Sigmoid colon (tissue), 7 donors: ENCODE measurements around the gene EXT2. TPM values are rescaled to one million over a fixed set of nuclear protein-coding genes. Genes with fewer than 3 reads are reported as not detected.

ENCODE experiments used
- DNase-seq: peaks from one replicate; pipeline ENCODE4 v3.0.0-alpha.2; 2019
- H3K27ac ChIP-seq, 4 donors: fragments of 200-600 bp; sonication (generic); one replicate each; pipeline ENCODE4 v1.5.1; 2016 to 2019; ENCODE audit warnings: mild to moderate bottlenecking in 1 of 4
- H3K27me3 ChIP-seq, 3 donors: fragments of 200-600 bp; sonication (generic); one replicate each; pipeline ENCODE4 v1.5.1; 2019; ENCODE audit warnings: mild to moderate bottlenecking in 1 of 3
- H3K36me3 ChIP-seq, 4 donors: fragments of 200-600 bp; sonication (generic); one replicate each; pipeline ENCODE4 v1.5.1; 2016 to 2019
- H3K4me1 ChIP-seq, 4 donors: fragments of 200-600 bp; sonication (generic); one replicate each; pipeline ENCODE4 v1.5.1; 2017 to 2019
- H3K4me3 ChIP-seq, 4 donors: fragments of 200-600 bp; sonication (generic); one replicate each; pipeline ENCODE4 v1.5.1; 2017 to 2019; ENCODE audit warnings: mild to moderate bottlenecking in 2 of 4, moderate library complexity in 1 of 4
- H3K9me3 ChIP-seq, 4 donors: fragments of 200-600 bp in 3 of 4; sonication (generic) in 3 of 4; one replicate each; pipeline versions ENCODE4 v1.5.1 to v1.6.1; 2013 to 2019
- EP300 ChIP-seq, 4 donors: sonication (generic); formaldehyde crosslinking; IDR thresholded peaks; one replicate each; pipeline ENCODE4 v1.6.1; 2017; ENCODE audit warnings: antibody characterized with exemption in 4 of 4
- POLR2A ChIP-seq, 2 donors: fragments of 450-650 bp; IDR thresholded peaks; one replicate each; pipeline ENCODE4 v1.6.1; 2016; ENCODE audit warnings: antibody characterized with exemption in 2 of 2, mild to moderate bottlenecking in 2 of 2, moderate library complexity in 2 of 2
- POLR2AphosphoS5 ChIP-seq, 4 donors: sonication (generic); formaldehyde crosslinking; IDR thresholded peaks; one replicate each; pipeline ENCODE4 v1.6.1; 2017; ENCODE audit warnings: antibody characterized with exemption in 4 of 4
- WGBS, 2 donors: extraction: QIAGEN DNeasy Blood & Tissue Kit; methylation state at CpG; one replicate each; pipeline ENCODE4 v1.1.7; 2013; 5-methylcytosine and 5-hydroxymethylcytosine counted together
- intact Hi-C: fragments of 100-400 bp; cut with DNase I; formaldehyde crosslinking; loops from one replicate; pipeline ENCODE4 v1.15.1; 2023
- polyA plus RNA-seq, 3 donors: library from polyadenylated mRNA; stranded (reverse); fragments of 200-250 nt; gene quantifications; one replicate each; pipeline ENCODE4 v1.2.3, GENCODE V29; 2013
- total RNA-seq, 4 donors: library from RNA; depleted of rRNA; stranded (reverse); fragments of >200 nt; gene quantifications; one replicate each; pipeline ENCODE4 v1.1.0, GENCODE V29; 2016
- TF ChIP-seq, protein P1 (sequence below), 4 experiments: fragments of 450-650 bp in 3 of 4; fragments of 200-600 bp in 1 of 4; IDR thresholded peaks; one replicate each; pipeline ENCODE4 v1.5.1; 2016 to 2019; ENCODE audit warnings: antibody characterized with exemption in 4 of 4, mild to moderate bottlenecking in 3 of 4, moderate library complexity in 2 of 4
- donor health status: healthy with polysubstance abuse.
- donor health status: Bipolar disorder and iron deficiency.
- donor health status: healthy.

Gene EXT2
- 10 to 100 TPM; 46.3 to 68.1 (median 61.2) TPM for total RNA-seq
- polyA plus RNA-seq = 10 to 100 TPM in 2 of 3 donors, 1 to 10 TPM in 1; 6.6 to 28.5 (median 11.8) TPM

DNA sequence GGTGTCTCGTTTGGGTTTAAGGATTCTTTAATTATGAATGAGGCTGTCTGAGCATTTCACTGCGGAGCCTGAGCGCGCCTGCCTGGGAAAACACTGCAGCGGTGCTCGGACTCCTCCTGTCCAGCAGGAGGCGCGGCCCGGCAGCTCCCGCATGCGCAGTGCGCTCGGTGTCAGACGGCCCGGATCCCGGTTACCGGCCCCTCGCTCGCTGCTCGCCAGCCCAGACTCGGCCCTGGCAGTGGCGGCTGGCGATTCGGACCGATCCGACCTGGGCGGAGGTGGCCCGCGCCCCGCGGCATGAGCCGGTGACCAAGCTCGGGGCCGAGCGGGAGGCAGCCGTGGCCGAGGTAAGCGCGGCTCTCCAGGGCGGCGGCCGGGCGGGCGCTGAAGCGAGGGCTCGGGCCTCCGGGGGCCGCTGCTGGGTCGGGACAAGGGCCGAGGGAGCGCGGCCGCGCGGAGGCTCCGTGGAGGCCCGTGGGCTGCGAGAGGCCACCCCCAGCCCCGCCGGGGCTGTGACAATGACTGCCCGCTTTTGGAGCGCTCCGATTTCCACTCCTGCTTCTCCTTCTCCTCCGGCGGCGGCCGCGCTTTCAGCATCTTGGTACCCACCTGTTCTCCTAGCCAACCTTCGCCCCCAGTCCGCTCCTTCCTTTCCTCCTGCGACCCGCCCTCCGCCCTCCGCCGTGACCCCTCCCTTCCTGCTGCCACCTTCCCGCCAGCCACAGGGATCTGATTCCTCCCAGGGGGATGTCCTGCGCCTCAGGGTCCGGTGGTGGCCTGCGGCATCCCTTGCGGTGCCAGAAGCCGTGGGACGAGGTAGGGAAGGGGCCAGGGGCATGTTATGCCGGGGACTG is at the start of gene EXT2:
Gene EXT2, plus strand, starts transcription at position 173 of the 854 bp plus-strand sequence. CDS start 12,035 bp downstream, outside the sequence.
- intact Hi-C loops = loop anchor here (10.0 kb wide), 3 partner anchors 189 to 819 kb away; no protein-coding TSS in a partner anchor
- WGBS, 2 donors = 0 to 1% methylated on average over 83 of the region's 83 CpGs

DNA sequence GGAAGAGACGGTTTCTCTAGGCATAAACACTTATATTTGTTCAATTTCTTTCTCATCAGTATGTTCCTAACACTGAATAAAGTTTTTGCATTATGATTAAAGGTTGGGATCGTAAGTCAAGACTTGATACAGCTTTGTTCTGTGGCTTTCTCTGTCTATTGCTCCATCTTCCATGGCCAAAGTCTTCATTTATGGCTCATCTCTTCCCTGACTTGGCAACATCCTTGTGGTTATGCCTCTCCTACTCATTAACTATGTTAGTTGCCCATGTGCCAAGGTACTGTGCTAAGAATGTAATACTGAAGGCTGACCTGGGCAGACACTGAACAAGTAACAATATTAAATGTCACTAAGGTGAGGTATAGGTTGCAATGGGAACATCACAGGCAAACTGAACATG is 49.3 kb upstream of the EXT2 start:
- TF ChIP-seq POLR2AphosphoS5 (IDR thresholded peaks at IDR 0.05) = no peak
- no peak for TF ChIP-seq EP300 (IDR thresholded peaks at IDR 0.05)
- no peak for TF ChIP-seq POLR2A (IDR thresholded peaks at IDR 0.05)
- TF ChIP-seq, protein P1, sequence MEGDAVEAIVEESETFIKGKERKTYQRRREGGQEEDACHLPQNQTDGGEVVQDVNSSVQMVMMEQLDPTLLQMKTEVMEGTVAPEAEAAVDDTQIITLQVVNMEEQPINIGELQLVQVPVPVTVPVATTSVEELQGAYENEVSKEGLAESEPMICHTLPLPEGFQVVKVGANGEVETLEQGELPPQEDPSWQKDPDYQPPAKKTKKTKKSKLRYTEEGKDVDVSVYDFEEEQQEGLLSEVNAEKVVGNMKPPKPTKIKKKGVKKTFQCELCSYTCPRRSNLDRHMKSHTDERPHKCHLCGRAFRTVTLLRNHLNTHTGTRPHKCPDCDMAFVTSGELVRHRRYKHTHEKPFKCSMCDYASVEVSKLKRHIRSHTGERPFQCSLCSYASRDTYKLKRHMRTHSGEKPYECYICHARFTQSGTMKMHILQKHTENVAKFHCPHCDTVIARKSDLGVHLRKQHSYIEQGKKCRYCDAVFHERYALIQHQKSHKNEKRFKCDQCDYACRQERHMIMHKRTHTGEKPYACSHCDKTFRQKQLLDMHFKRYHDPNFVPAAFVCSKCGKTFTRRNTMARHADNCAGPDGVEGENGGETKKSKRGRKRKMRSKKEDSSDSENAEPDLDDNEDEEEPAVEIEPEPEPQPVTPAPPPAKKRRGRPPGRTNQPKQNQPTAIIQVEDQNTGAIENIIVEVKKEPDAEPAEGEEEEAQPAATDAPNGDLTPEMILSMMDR (IDR thresholded peaks at IDR 0.05) = no peak
- Histone ChIP-seq H3K4me3 (no peak overlapping the region), H3K27ac (no peak overlapping the region), H3K36me3 (no peaks in the 10 kb centered on the region), H3K27me3 (no peaks in the 10 kb centered on the region), H3K4me1 (no peaks in the 10 kb centered on the region), H3K9me3 (no peaks in the 10 kb centered on the region)
- 35 to 70% methylated on average over 2 of the region's 2 CpGs for WGBS, 2 donors
- intact Hi-C loops = no loop called here
- no peak for DNase-seq

More for the DNA sequence above, at the start of gene EXT2:
- Histone ChIP-seq H3K9me3 (no peaks in the 10 kb centered on the region), H3K36me3 (peaks cover 0 to 6% (median 0%) of the 10 kb centered on the region in 4 donors), H3K27ac (peak within 1 kb of the TSS; percentile 76 to 83 (median 80)), H3K27me3 (no peaks in the 10 kb centered on the region), H3K4me3 (peak within 1 kb of the TSS; percentile 61 to 93 (median 70)), H3K4me1 (peaks cover 0 to 21% (median 14%) of the 10 kb centered on the region in 4 donors)
- peak; percentile 94 for DNase-seq
- TF ChIP-seq, protein P1 (IDR thresholded peaks at IDR 0.05) = peak; percentile 64 to 91 (median 80)
- TF ChIP-seq POLR2AphosphoS5 (IDR thresholded peaks at IDR 0.05) (peak; percentile 25 to 79 (median 70)), EP300 (IDR thresholded peaks at IDR 0.05) (no peak)

GRCh38 chr11:44047298-44047697 is 48.2 kb upstream of the EXT2 start:
- Histone ChIP-seq H3K27ac (no peak overlapping the region), H3K4me1 (no peaks in the 10 kb centered on the region), H3K36me3 (no peaks in the 10 kb centered on the region), H3K9me3 (no peaks in the 10 kb centered on the region), H3K4me3 (no peak overlapping the region), H3K27me3 (no peaks in the 10 kb centered on the region)
- 70 to 72% methylated on average over 2 of the region's 2 CpGs for WGBS, 2 donors
- TF ChIP-seq POLR2A (IDR thresholded peaks at IDR 0.05) = no peak
- no peak for TF ChIP-seq EP300 (IDR thresholded peaks at IDR 0.05)
- no peak for TF ChIP-seq POLR2AphosphoS5 (IDR thresholded peaks at IDR 0.05)
- TF ChIP-seq, protein P1 (IDR thresholded peaks at IDR 0.05) = no peak
- DNase-seq = no peak
- intact Hi-C loops = no loop called here

GRCh38 chr11:44047931-44048431 is 47.5 kb upstream of the EXT2 start, which contains the start of gene ACCSL:
Gene ACCSL, plus strand, starts transcription at chr11:44047981. Its CDS starts 56 bp downstream, at chr11:44048037.
- H3K4me3 ChIP-seq = no peak within 1 kb of the TSS
- H3K27ac ChIP-seq = no peak within 1 kb of the TSS
- no peaks in the 10 kb centered on the region for H3K4me1 ChIP-seq
- intact Hi-C loops = no loop called here
- no peaks in the 10 kb centered on the region for H3K36me3 ChIP-seq
- no peaks in the 10 kb centered on the region for H3K9me3 ChIP-seq
- TF ChIP-seq, protein P1 (IDR thresholded peaks at IDR 0.05) = no peak
- TF ChIP-seq EP300 (IDR thresholded peaks at IDR 0.05) = no peak
- no peak for TF ChIP-seq POLR2AphosphoS5 (IDR thresholded peaks at IDR 0.05)
- peak; percentile 26 for DNase-seq
- WGBS, 2 donors = 90 to 91% methylated on average over 12 of the region's 12 CpGs
- H3K27me3 ChIP-seq = no peaks in the 10 kb centered on the region
